Right renal pelvis (tissue), 4 donors: ENCODE data around the gene SYNE1. TPM values are rescaled to one million over a fixed set of nuclear protein-coding genes. Genes with fewer than 3 reads are reported as not detected.

Experiments used
- DNase-seq, 4 donors: peaks; one replicate each; pipeline ENCODE4 v3.0.0-alpha.2; 2013; ENCODE audit warnings: low read depth in 4 of 4, low spot score in 3 of 4, missing footprints in 1 of 4
- polyA plus RNA-seq, 4 donors: library from polyadenylated mRNA; unstranded; fragments of 120-200 nt; gene quantifications; one replicate each; pipeline ENCODE4 v1.2.1, GENCODE V29; 2013; ENCODE audit not compliant: insufficient read length in 4 of 4

The SYNE1 gene
- polyA plus RNA-seq, 4 donors: 88.3 to 96.9 (median 91.8) TPM

DNA sequence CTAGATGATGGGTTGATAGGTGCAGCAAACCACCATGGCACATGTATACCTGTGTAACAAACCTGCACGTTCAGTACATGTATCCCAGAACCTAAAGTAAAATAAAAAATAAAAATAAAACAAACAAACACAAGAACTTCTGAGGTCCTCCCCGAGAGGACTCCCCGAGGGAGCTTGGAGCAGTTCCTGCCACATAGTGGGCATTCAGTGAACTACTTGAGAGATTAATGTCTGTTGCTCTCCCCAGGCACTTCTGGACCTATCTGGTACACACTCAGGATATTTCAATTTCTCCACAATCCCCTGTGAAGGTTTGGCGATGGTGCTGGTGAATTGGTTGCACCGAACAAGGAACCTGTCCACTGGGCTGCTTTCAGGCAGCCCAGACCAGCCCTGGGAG is 518.5 kb downstream of the SYNE1 start:
- DNase-seq: no peak

DNA sequence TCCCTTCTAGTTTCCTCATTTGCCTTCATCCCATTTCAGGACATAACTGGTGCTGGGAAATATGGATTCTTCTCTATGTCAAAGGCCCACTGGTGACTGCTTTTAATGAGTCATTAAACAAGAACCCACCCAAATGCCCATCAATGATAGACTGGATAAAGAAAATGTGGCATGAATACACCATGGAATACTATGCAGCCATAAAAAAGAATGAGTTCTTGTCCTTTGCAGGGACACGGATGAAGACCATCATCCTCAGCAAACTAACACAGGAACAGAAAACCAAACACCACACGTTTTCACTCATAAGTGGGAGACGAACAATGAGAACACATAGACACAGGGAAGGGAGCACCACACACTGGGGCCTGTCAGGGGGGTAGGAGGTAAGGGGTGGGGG is 518.9 kb downstream of the SYNE1 start:
- DNase-seq: no peak

DNA sequence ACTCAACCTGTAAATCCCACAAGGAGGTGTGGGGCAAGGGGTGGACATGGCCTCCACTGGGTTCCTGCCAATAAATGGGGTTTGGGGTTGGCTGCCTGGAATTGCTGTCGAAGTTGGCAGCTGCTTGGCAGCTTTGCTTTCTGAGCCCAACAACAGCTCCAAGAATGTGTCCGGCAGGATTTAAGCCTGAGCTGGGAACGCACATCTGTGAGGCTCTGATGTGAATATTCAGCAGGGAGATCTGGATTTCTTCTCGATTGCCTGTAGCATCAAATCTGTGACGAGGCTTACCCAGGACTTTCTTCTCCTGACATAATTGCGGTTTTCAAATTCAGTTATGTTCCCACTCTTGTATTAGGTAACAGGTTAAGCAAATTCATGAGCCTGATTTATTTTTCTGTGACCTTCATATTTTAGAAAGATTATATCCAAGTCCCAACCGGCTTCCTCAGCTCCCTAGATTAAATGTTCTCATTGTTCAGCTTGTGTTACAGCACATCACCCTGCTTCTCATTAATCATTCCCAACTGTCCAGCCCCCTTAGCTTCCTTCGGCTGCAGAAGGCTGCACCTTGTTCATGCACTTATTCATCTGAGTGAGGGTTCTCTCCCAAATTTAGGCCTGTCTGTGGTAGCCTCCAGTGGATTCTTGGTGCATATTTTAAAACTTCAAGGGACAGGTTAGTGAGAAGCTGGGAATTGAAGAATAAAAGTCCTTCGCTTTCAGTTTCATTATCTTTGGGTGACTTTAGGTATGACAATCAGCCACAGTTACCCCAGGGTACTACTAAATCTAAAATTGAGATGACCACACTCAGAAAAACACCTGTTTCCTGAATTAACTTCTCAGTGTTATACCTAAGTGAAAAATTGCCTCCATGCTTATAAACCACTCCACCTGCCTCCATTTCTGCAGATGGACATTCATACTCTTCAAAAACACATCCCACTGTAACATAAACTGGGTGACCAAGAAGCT is 519.7 kb downstream of the SYNE1 start:
- DNase-seq: no peak

DNA sequence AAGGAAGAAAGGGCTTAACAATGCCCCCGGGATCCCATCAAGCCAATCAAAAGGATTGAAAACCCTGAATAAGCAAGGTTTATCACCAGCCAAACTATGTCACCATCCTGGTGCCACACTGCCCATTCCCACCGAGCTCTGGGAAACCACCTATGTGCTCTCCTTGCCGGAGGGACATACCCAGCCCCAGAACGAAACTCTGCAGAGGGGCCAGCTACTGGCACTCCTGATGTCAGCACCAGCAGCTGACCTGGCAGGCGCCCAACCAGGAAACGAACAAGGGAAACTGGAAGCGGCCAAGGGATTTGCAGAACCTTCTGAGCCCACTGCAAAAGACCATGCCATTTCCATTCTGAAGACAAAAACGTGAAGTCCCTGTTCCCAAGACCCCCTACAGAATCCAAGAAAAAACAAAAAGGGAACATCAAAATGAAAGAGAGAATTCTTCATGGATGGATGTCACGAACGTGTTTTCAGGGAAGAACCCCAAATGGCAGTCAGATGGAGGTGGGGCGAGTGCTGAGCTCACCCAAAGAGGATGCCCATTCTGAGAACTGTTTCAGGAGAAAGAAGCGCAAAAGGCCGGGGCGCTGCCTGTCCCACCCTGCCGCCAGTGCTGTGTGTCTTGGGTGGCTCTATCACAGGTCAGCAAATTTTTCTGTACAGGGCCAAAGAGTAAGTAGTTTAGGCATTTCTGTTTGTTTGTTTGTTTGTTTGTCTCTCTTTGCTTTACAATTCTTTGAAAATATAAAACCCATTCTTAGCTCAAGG is 524.5 kb downstream of the SYNE1 start:
- no peak for DNase-seq

DNA sequence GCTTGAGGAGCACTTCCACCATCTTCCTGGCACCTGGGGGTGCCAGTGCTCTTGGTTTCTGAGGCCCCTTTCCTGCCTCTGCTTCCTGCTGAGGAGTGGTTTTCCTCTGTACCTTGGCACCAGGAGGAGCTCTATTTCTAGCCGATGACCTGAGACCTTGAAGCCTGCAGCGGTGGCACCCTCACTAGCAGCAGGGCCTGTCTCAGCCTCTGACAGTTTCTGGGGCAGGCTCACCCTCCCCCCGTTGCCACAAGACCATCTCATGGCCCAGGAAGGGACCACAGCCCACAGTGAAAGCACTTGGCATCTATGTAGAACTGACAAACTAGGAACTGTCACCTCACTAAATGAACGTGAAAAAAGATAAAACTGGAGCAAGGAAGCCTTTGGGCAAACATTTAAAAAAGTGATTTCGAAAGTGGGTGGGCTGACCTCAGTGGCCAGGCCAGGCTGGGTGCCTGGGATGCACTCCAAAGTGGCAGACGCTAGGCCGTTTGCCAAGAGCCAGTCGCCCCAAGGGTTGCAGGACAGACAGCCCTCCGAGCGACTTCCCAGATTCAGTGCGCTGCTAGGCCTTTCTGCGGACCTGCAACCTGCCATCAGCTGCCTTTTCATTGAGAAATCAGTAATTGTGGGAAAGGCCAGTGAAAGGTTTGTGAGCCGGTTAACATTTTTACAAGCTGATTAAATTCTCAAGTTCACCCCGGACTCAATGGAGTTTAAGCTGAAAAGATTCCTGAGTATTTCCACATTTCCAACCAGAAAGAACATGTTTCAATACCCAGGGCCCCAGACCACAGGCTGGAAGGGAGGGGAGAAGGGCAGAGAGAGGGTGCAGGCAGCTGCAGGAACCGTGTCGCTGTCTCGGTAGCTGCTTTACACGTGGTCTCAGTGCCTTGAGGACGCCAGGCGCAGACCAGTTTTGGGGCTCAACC is 526.0 kb downstream of the SYNE1 start:
- no peak for DNase-seq

DNA sequence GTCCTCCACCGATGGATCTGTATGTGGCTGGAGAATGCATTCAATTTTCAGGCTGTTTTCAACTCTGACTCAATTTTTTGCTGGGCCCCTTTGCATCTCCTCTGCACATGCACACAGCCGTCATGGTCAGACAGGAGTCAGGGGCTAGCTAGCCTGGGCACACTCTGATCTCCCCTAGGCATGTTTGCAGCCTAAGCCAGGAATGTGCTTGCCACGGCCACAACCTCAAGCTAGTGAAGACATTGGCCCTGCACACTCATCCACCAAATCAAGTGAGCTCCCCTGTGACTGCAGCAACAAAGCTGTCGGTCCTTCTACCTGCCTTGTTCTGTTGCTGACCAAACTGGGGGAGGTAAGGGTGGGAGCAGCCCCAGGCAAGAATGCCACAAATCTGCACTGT is 529.2 kb downstream of the SYNE1 start:
- DNase-seq: no peak

DNA sequence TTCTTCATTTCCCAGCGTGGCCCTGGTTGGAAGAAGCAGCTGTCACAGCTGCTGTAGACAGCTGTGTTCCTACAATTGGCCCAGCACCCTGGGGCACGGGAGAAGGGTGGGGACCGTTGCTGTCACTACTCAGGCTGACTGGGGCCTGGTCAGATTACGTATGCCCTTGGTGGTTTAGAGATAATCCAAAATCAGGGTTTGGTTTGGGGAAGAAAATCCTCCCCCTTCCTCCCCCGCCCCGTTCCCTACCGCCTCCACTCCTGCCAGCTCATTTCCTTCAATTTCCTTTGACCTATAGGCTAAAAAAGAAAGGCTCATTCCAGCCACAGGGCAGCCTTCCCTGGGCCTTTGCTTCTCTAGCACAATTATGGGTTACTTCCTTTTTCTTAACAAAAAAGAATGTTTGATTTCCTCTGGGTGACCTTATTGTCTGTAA is 537.0 kb downstream of the SYNE1 start:
- DNase-seq: no peak

DNA sequence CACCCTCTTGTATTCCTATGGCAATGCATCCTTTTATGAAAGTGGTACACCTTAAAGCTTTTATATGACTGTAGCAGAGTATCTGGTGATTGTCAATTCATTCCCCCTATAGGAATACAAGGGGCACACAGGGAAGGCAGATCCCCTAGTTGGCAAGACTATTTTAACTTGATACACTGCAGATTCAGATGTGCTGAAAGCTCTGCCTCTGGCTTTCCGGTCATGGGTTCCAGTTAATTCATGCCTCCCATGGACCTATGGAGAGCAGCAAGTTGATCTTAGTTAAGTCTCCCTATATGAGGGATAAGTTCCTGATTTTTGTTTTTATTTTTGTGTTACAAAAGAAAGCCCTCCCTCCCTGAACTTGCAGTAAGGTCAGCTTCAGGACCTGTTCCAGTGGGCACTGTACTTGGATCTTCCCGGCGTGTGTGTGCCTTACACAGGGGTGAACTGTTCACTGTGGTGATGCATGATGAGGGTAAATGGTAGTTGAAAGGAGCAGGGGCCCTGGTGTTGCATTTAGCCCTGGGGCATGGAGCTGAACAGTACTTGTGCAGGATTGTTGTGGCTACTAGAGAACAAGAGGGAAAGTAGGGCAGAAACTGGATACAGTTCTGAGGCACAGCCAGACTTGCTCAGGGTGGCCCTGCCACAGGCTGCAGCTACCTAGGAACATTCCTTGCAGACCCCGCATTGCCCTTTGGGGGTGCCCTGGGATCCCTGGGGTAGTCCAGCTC is 537.5 kb downstream of the SYNE1 start:
- DNase-seq: no peak

DNA sequence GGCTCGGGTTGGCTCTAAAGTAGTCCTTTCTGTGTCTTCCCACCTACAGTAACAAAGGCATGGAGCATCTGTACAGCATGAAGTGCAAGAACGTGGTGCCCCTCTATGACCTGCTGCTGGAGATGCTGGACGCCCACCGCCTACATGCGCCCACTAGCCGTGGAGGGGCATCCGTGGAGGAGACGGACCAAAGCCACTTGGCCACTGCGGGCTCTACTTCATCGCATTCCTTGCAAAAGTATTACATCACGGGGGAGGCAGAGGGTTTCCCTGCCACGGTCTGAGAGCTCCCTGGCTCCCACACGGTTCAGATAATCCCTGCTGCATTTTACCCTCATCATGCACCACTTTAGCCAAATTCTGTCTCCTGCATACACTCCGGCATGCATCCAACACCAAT is 538.5 kb downstream of the SYNE1 start:
- DNase-seq: no peak

DNA sequence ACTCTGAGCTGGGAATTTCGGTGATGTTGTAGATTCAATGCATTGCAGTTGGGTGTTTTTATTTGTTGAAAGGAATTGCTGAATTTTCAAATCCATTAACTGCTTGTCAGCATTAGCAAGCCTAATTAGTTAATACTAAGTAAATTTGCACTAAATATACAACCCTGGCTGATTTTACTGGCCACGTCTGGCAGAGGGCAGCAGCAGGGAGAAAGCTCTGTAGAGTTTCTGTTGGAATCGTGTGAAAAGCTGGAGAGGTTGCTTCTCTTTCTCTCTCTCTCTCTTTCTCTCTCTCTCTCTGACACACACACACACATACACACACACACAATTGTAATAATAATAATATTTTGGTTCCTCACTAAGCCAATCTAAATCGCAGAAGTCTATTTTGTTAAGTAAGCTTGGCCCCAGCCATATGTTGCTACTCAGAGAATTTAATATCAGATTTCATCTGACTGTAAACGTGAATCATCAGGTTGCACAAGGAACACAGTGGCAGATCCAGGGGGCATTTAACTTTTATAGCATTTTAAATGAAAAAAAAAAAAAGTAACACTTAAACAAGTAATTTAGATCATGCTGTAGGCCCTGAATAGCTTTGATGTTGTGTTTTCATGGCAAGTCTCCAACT is 540.2 kb downstream of the SYNE1 start:
- no peak for DNase-seq

DNA sequence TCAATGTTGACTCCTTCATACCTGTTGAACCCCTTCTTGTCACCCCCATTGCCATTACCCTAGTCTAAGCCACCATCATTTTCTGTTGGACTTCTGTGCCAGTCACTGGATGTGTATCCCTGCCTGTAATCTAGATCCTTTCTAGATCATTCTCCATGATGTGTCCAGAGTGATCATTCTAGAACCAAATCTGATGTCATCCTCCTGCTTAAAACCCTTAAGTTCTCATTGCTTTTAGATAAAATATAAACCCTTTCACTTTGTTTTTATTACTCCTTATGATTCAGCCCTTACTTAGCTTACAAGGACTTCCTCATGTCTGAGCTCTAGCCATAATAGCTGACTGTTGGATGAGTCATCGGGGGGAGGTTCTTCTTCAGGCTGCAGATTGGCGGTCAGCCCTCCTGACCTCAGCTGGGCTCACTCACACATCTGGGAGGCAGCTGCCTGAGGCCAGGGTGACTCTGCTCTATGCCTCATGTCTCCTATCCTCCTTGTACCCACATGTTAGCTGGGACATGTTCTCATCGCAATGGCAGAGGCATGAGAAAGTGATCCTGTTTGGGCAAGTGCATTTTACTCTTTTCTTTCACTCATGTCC is 542.1 kb downstream of the SYNE1 start:
- no peak for DNase-seq

DNA sequence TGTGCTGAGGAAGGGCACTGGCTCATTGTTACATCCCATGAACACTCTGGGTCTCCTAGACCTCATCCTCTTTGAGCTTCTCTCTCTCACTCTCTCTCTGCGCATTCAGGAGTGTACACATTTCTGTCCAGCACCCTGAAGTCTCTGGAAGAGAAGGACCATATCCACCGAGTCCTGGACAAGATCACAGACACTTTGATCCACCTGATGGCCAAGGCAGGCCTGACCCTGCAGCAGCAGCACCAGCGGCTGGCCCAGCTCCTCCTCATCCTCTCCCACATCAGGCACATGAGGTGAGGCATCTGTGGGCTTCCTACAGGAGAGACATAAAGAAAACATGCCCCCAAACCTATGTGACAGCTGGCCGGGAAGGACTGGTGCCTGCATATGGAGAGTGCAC is 542.9 kb downstream of the SYNE1 start:
- DNase-seq: no peak

DNA sequence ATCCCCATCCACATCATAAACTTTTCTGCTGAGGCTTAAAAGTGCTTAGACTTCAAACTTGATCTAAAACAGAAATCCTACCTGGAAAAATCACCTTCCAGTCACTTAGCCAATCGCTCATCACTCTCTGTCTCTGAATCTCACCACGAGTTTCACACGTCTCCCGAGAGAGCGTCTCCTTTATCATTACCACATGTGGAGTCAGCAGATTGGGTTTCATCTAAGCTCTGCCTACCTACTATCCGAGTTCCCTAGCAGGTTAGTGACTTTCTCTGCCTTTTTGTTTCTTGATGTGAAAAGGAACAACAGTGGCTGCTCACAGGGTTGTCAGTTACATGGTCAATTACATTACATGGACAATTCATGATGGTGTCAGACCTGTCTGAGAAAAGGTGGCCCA is 543.5 kb downstream of the SYNE1 start:
- DNase-seq: no peak

DNA sequence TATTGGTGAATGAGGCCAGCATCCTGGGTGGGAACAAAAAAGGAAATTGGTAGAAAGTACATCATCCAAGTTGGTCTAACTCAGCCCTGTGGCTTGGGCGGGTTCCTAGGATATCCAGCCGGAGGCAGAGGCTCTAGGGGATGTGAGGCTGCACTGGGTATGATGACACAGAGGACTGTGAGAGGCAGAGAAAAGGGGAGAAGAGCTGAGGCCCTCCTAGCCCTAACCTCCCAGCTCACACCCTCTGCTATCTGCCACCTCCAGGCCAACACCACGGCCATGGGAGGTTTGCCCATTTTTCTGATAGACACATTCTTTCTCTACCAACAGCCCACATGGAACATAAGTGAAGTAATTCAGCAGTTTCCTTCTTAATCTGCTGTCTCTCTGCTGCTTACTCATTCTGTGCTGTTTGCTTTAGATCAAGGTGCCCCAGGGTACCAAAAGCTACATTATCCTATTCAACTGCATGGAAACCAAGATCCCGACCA is 545.3 kb downstream of the SYNE1 start:
- DNase-seq: no peak

DNA sequence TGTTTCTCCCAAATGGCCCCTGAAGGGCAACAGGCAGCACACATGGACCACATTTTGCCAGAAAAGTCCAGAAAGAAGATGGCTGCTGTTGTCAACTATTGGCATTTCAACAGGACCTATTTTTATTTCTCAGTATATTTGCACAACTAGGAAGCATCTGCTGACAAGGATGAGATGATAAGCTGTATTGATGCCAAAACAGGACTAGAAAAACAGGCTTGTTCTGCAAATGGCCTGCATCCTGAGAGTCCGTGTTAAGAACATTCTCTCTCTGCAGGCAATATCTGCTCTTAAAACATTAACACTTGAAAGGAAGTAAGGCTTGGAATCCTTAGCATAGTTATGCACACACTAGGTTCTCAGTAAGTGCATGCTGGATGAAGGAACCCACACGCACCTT is 546.0 kb downstream of the SYNE1 start:
- no peak for DNase-seq

DNA sequence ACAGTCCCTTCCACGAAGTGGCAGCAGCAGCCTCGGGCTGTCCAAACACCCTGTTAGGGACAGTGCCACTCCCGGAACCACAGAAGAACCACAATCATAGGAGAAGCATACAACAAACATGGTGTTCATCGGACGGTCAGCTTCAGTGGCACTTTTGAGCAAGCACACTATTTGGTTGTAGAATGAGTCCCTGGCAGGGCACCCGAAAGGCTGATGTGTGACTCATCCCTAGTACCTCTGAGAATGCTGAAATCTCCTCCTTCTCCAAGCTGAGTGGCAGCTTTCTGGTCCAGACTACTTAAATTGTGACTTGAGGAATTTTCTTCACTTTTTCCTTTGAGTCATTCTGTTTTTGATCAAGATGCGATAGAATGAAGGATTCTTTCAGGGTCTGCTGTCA is 547.2 kb downstream of the SYNE1 start:
- no peak for DNase-seq

DNA sequence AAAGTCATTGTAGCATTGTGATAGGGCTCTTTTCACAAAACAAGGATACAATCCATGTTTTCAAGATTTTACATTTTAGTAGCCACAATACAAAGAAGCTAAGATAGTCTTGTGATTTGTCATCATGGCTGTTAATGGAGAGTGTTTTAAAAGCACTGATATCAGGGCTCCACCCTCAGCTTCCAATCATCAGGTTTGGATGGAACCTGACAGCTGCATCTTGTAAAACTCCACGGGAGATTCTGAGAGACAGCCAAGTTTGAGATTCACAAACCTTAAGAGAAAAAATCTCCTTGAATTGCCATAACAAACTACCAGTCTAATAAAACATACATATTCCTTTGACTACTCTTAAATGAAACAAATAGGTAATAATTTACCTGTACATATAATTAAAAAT is 549.5 kb downstream of the SYNE1 start:
- no peak for DNase-seq

DNA sequence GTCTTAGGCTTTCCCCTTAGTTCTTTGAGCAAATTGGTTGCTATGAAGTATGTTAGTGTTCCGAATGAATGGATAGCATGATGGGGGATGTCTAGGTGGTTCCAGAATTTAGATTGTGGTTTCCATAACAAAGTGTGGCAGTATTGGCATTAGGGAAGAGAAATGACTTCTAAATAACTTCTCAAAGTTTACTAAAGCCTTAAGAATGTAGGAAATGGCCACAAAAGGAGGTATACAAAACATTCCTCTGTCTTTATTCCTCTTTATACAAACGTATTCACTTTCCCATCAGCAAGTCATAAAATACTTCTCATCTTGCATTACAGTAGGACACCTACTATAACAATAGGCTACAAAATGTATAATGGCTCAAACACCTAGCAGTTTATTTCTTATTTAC is 550.1 kb downstream of the SYNE1 start:
- DNase-seq: no peak
